Testis (tissue), 2 donors: Measurements from ENCODE around the gene MLLT11.

ENCODE experiments used
- POLR2A ChIP-seq: fragments of 450-650 bp; IDR thresholded peaks from one replicate; pipeline ENCODE4 v1.6.1; 2017; ENCODE audit warnings: antibody characterized with exemption, mild to moderate bottlenecking, moderate library complexity
- TF ChIP-seq, protein P1 (sequence below), 3 experiments: fragments of 450-650 bp in 2 of 3; fragments of 200-600 bp in 1 of 3; sonication (generic) in 1 of 3; IDR thresholded peaks; one replicate each; pipeline ENCODE4 v1.5.1; 2016 to 2019; ENCODE audit warnings: antibody characterized with exemption in 3 of 3, mild to moderate bottlenecking in 2 of 3, moderate library complexity in 1 of 3

DNA sequence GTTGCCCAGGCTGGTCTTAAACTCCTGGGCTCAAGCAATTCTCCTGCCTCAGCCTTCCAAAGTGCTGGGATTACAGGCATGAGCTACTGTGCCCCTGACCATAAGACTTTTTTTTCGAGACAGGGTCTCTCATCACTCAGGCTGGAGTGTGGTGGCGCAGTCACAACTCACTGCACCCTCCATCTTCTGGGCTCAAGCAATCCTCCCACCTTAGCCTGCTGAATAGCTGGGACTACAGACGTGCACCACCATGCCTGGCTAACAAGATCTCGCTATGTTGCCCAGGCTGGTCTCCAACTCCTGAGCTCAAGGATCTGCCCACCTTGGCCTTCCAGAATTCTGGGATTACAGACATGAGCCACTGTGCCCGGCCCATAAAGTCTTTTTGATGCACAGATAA lies 10.7 kb upstream of the MLLT11 start:
- no peak for TF ChIP-seq POLR2A
- TF ChIP-seq, protein P1, sequence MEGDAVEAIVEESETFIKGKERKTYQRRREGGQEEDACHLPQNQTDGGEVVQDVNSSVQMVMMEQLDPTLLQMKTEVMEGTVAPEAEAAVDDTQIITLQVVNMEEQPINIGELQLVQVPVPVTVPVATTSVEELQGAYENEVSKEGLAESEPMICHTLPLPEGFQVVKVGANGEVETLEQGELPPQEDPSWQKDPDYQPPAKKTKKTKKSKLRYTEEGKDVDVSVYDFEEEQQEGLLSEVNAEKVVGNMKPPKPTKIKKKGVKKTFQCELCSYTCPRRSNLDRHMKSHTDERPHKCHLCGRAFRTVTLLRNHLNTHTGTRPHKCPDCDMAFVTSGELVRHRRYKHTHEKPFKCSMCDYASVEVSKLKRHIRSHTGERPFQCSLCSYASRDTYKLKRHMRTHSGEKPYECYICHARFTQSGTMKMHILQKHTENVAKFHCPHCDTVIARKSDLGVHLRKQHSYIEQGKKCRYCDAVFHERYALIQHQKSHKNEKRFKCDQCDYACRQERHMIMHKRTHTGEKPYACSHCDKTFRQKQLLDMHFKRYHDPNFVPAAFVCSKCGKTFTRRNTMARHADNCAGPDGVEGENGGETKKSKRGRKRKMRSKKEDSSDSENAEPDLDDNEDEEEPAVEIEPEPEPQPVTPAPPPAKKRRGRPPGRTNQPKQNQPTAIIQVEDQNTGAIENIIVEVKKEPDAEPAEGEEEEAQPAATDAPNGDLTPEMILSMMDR (IDR thresholded peaks at IDR 0.05): no peak
